Heart right ventricle (tissue), 16 donors: ENCODE results near the gene RPS15. TPM values are rescaled to one million over a fixed set of nuclear protein-coding genes. Genes with fewer than 3 reads are reported as not detected.
"Not testable (repeated sequence)": the region's sequence is repeated elsewhere in the genome, so short reads cannot be mapped to it uniquely, and the experiment has no call there.

ENCODE experiments used
- ATAC-seq, 8 donors: fragments of 200-7000 bp; cut with Tn5 transposase; one replicate each; pipeline ENCODE4 v1.9.1; 2020; ENCODE audit warnings: mild to moderate bottlenecking in 8 of 8, moderate library complexity in 8 of 8, moderate number of reproducible peaks in 1 of 8
- DNase-seq, 2 donors: peaks; one replicate each; pipeline ENCODE4 v3.0.0-alpha.2; 2020
- H3K27ac ChIP-seq, 10 donors: fragments of 200-600 bp; sonication (generic) in 2 of 10; one replicate each; pipeline versions ENCODE4 v1.5.0 to v1.8.0; 2020 to 2022; ENCODE audit warnings: mild to moderate bottlenecking in 3 of 10
- H3K27me3 ChIP-seq, 7 donors: fragments of 200-600 bp; one replicate each; pipeline ENCODE4 v1.8.0; 2021 to 2022; ENCODE audit warnings: mild to moderate bottlenecking in 2 of 7
- H3K36me3 ChIP-seq, 9 donors: fragments of 200-600 bp; sonication (generic) in 1 of 9; one replicate each; pipeline versions ENCODE4 v1.5.0 to v1.8.0; 2020 to 2022; ENCODE audit warnings: mild to moderate bottlenecking in 2 of 9
- H3K4me1 ChIP-seq, 9 donors: fragments of 200-600 bp; sonication (generic) in 1 of 9; one replicate each; pipeline versions ENCODE4 v1.5.0 to v1.8.0; 2020 to 2022; ENCODE audit warnings: mild to moderate bottlenecking in 4 of 9
- H3K4me3 ChIP-seq, 10 donors: fragments of 200-600 bp; sonication (generic) in 2 of 10; one replicate each; pipeline versions ENCODE4 v1.5.0 to v1.8.0; 2020 to 2022; ENCODE audit warnings: mild to moderate bottlenecking in 7 of 10, moderate library complexity in 2 of 10
- H3K9me3 ChIP-seq, 11 donors: fragments of 200-600 bp in 10 of 11; sonication (generic) in 2 of 11; one replicate each; pipeline versions ENCODE4 v1.5.0 to v1.8.0; 2013 to 2022; ENCODE audit warnings: mild to moderate bottlenecking in 2 of 11, control low read depth in 1 of 11, moderate library complexity in 1 of 11
- WGBS, 2 donors: extraction: QIAGEN DNeasy Blood & Tissue Kit; methylation state at CpG; one replicate each; pipeline ENCODE4 v1.1.7; 2013; ENCODE audit warnings: inconsistent platforms in 1 of 2; 5-methylcytosine and 5-hydroxymethylcytosine counted together
- intact Hi-C, 10 donors: fragments of 100-400 bp; cut with DNase I; formaldehyde crosslinking; loops; one replicate each; pipeline versions ENCODE4 v1.11.1 to v1.14.2; 2022
- polyA plus RNA-seq, 2 donors: library from polyadenylated mRNA; stranded (reverse); fragments of 200-250 nt; gene quantifications; one replicate each; pipeline ENCODE4 v1.2.3, GENCODE V29; 2013
- total RNA-seq, 10 donors: library from RNA; stranded (reverse); fragmentation: NEBNext Ultra II Directional in 3 of 10; extraction: Animal tissue kit (Norgen Biotek cat#: 25700) in 3 of 10; gene quantifications; one replicate each; pipeline versions ENCODE4 v1.2.1 to v1.2.4, GENCODE V29; 2021 to 2023
- TF ChIP-seq, protein P1 (sequence below), 9 donors: fragments of 200-600 bp; sonication (generic) in 2 of 9; IDR thresholded peaks; one replicate each; pipeline versions ENCODE4 v1.5.0 to v1.8.0; 2021 to 2022; ENCODE audit warnings: antibody characterized with exemption in 9 of 9, mild to moderate bottlenecking in 5 of 9, moderate library complexity in 1 of 9
- donor health status: Arrhythmogenic right ventricular cardiomyopathy.
- donor health status: ischemic (EF 13 %, LVEDD 7.1; RV severe dilation, severe dysfunction).
- donor health status: healthy with polysubstance abuse.
- donor health status: DM: no; HTN: yes; CAD: no.
- donor health status: DM: no; HTN: no; CAD: no.
- donor health status: ischemic (EF 25% LVEDD 6.9; RV normal size, moderate dysfunction).
- donor health status: ischemic (EF 25% LVEDD 5.7; RV mildly dilated, moderate dysfunction).
- donor health status: healthy.
- donor health status: DM: yes; HTN: yes; CAD: no.
- donor health status: Ischemic cardiomyopathy.
- donor health status: ischemic (EF 35%, LVEDD 5.7; RV mildly dilated, moderate dysfunction).
- donor health status: nonischemic (EF 11% LVEDD 7.7; RV severe dilation, severe dysfunction).
- donor health status: DM: yes; HTN: yes; CAD: no.
- donor health status: PGD.
- donor health status: ischemic (EF 29% LVEDD 5.4; RV normal size, mild dysfunction).
- donor health status: nonischemic (EF 23%, LVEDD 6.1; RV moderate dilation, normal function).

Gene RPS15
- total and polyA plus RNA-seq, 12 donors, result 480 to 3,724 (median 607) TPM

DNA sequence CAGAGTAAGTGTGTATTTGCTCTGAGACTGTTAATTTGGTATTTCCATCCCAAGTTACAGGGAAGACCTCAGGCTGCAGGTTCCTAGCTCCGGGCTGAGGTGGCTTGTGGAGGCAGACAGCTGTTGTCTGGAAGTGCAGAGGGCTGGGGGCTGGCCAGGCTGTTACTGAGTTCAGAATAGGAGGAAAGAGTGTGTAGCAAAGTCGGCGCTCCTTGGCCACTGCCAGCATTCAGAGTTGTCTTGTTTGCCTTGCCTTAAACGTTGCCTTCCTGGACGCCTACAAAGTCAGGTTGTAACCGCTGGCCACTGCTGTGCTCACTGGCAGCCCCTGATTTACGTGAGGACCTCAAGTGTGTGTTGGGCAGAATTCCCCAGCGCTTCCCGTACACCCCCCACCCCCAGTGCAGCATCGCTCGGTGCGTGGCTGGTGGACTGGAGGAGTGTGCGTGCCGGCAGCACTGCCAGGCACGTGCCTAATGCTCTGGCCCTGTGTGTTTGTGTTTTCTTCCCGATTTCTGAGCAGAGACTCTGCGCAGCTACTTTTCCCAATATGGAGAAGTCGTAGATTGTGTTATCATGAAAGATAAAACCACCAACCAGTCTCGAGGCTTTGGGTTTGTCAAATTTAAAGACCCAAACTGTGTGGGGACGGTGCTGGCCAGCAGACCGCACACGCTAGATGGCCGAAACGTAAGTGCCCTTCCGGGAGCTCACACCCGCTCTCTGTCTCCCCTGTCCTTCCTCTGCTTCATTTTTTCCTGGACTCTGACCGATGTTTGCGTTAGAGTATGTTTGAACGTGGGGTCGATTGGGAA lies 20.3 kb upstream of the RPS15 start:
- WGBS, 2 donors, result 57 to 61% methylated on average over 30 of the region's 30 CpGs
- intact Hi-C loops, result loop anchor here in 1 of 10 donors (10.0 kb wide), 1 partner anchor 143 kb away; the partner anchor contains the start of gene FAM174C
- no peak overlapping the region for H3K4me3 ChIP-seq
- peak overlapping the region in 5 of 10 donors; percentile 9 to 71 (median 21) for H3K27ac ChIP-seq
- DNase-seq (no peak), ATAC-seq (peak in 3 of 8 donors; percentile 26 to 33 (median 32))
- TF ChIP-seq, protein P1, sequence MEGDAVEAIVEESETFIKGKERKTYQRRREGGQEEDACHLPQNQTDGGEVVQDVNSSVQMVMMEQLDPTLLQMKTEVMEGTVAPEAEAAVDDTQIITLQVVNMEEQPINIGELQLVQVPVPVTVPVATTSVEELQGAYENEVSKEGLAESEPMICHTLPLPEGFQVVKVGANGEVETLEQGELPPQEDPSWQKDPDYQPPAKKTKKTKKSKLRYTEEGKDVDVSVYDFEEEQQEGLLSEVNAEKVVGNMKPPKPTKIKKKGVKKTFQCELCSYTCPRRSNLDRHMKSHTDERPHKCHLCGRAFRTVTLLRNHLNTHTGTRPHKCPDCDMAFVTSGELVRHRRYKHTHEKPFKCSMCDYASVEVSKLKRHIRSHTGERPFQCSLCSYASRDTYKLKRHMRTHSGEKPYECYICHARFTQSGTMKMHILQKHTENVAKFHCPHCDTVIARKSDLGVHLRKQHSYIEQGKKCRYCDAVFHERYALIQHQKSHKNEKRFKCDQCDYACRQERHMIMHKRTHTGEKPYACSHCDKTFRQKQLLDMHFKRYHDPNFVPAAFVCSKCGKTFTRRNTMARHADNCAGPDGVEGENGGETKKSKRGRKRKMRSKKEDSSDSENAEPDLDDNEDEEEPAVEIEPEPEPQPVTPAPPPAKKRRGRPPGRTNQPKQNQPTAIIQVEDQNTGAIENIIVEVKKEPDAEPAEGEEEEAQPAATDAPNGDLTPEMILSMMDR (IDR thresholded peaks at IDR 0.05), result no peak
- H3K9me3 ChIP-seq, result no peaks in the 10 kb centered on the region
- peaks cover 5 to 74% (median 31%) of the 10 kb centered on the region in 9 donors for H3K36me3 ChIP-seq
- H3K4me1 ChIP-seq, result peaks cover 34 to 69% (median 59%) of the 10 kb centered on the region in 9 donors
- H3K27me3 ChIP-seq, result no peaks in the 10 kb centered on the region

DNA sequence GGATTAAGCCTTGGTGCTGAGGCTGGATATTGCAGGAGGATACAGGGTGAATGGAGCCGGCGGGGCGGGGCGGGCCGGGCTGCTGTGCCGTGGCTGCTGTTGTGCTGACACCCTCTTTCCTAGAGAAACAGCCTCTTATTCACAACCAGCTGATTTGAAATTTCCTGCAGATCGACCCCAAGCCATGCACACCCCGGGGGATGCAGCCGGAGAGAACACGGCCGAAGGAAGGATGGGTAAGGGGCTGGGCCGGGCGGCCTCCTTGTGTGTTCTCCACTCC lies 19.8 kb upstream of the RPS15 start:
- Histone ChIP-seq H3K27me3 (no peaks in the 10 kb centered on the region), H3K36me3 (peaks cover 5 to 74% (median 34%) of the 10 kb centered on the region in 9 donors), H3K4me1 (peaks cover 31 to 66% (median 53%) of the 10 kb centered on the region in 9 donors), H3K9me3 (no peaks in the 10 kb centered on the region), H3K4me3 (no peak overlapping the region), H3K27ac (peak overlapping the region in 5 of 10 donors; percentile 9 to 71 (median 21))
- TF ChIP-seq, protein P1 (IDR thresholded peaks at IDR 0.05), result no peak
- 69 to 73% methylated on average over 13 of the region's 13 CpGs for WGBS, 2 donors
- DNase-seq (no peak), ATAC-seq (no peak)
- intact Hi-C loops, result loop anchor here in 1 of 10 donors (10.0 kb wide), 1 partner anchor 144 kb away; the partner anchor contains the start of gene FAM174C

DNA sequence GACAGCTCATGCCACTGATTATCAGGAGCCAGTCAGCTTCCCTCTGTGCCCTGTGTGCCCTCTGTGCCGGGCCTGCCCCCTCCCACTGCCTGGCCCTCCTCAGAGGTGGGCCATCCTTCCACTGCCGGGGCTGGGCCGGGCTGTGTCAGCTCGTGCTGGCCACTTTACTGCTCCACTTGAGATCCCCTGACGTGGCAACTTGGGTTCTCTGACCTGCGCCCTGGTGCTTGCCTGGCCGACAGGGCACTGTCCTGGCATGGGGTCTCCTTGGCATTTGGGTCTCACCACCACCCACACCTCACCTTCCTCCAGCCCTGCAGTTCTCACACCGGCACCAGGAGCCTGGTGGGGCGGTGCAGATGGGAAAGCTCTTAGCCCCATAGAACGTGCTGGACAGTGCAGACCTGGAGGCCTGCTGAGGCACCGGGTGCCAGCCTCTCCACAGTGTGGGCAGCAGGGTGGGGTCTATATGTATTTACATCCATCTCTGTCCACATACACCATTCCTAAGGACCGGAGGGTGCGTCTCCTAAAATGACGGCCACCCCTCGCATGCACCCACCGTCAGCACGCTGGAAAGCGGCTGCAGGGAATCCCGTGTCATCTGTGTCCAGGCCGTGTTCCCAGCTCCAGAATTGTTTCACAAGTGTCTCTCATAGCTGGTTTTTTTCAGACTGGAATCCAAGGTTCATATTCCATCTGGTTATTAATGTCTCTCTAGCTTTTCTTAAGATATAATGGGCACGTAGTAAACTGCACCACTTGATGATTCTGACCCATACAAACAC lies 19.1 kb upstream of the RPS15 start:
- DNase-seq, result no peak
- TF ChIP-seq, protein P1 (IDR thresholded peaks at IDR 0.05), result no peak
- Histone ChIP-seq H3K4me3 (no peak overlapping the region), H3K9me3 (no peaks in the 10 kb centered on the region), H3K27me3 (no peaks in the 10 kb centered on the region), H3K36me3 (peaks cover 5 to 77% (median 40%) of the 10 kb centered on the region in 9 donors), H3K4me1 (peaks cover 31 to 61% (median 48%) of the 10 kb centered on the region in 9 donors), H3K27ac (peak overlapping the region in 7 of 10 donors; percentile 13 to 71 (median 34))
- ATAC-seq, result peak in 6 of 8 donors; percentile 35 to 77 (median 52)
- WGBS, 2 donors, result 49 to 64% methylated on average over 21 of the region's 21 CpGs
- intact Hi-C loops, result loop anchor here in 1 of 10 donors (10.0 kb wide), 1 partner anchor 144 kb away; the partner anchor contains the start of gene FAM174C

DNA sequence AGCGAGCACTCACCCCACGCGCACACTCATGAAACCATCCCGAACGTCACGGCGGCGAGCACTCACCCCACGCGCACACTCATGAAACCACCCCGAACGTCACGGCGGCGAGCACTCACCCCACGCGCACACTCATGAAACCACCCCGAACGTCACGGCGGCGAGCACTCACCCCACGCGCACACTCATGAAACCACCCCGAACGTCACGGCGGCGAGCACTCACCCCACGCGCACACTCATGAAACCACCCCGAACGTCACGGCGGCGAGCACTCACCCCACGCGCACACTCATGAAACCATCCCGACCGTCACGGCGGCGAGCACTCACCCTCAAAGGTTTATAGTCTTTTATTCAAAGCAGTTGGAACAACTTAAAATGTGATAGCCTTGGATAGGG lies 18.1 kb upstream of the RPS15 start:
- intact Hi-C loops, DNase-seq, H3K27ac ChIP-seq, ATAC-seq, H3K27me3 ChIP-seq, H3K9me3 ChIP-seq, H3K4me3 ChIP-seq: not testable (repeated sequence)
- H3K36me3 ChIP-seq, result peaks cover 5 to 81% (median 48%) of the 10 kb centered on the region in 9 donors
- peaks cover 31 to 52% (median 41%) of the 10 kb centered on the region in 9 donors for H3K4me1 ChIP-seq
- WGBS, 2 donors, result 96% methylated on average over 29 to 30 of the region's 43 CpGs
